ENCODE measurements around the gene LRRC25. TPM values are rescaled to one million over a fixed set of nuclear protein-coding genes. Genes with fewer than 3 reads are reported as not detected.

The LRRC25 gene
- total and polyA plus RNA-seq, 2 donors (not counting 3 experiments of a cell fraction or from before 2014, with no cell fraction given), result not detected

DNA sequence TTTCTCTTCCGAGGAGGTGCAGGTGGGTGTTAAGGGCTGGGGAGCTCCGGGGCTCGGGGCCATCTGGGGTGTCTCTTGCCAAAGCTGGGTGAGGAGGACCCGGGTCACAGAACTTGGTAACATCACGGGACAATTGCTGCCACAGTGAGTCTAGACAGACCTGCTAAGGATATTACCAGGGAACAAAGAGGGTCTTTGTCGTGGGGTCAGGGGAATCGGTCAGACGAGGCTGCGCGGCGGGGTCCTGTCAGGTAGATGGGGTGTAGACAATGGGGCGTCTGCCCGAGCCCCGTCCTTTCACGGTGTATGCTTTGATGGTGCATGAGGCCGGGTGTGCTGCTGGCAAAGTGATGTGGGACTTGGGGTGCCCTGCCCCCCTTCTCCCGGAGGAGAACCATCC, 49.3 kb downstream of the LRRC25 start:
- H3K4me3 ChIP-seq (replicated peaks in 1 of 3; ENCODE audit: insufficient read depth in 1 of 3, low read depth in 1 of 3, low read length in 3 of 3), result no peak overlapping the region
- no peaks in the 10 kb centered on the region for H4K20me1 ChIP-seq (replicated peaks; ENCODE audit: control insufficient read depth, extremely low read depth, insufficient read depth, low read length)
- ChIA-PET POLR2A (no interaction called here), CTCF (interaction anchor here (1.2 to 4.1 kb wide), 5 partner anchors 41 to 114 kb away, joined by 7 to 160 read pairs (median 39); partner anchors contain the start of genes GDF15 and JUND)
- H3K36me3 ChIP-seq (ENCODE audit: control insufficient read depth in 2 of 2, extremely low read depth in 1 of 2, insufficient read depth in 2 of 2, low read length in 2 of 2), result no peaks in the 10 kb centered on the region
- FAIRE-seq (no peak), DNase-seq (ENCODE audit: low read depth, low spot score) (no peak)
- dilution Hi-C loops (cut with MboI; ENCODE audit: extremely low pct_ligation_motif_present, low sequenced_read_pairs) (no loop called here), intact Hi-C loops (cut with micrococcal nuclease) (no loop called here)
- H3K9ac ChIP-seq (replicated peaks; ENCODE audit: extremely low read depth, insufficient read depth, low read length), result no peak overlapping the region
- no peak overlapping the region for H3K4me2 ChIP-seq (ENCODE audit: insufficient read depth, low read length)
- H3K4me1 ChIP-seq (ENCODE audit: control insufficient read depth, extremely low read depth, insufficient read depth, low read length), result no peaks in the 10 kb centered on the region
- no peaks in the 10 kb centered on the region for H3K9me3 ChIP-seq (replicated peaks; ENCODE audit: control insufficient read depth, insufficient read depth, low read length)
- H3K27ac ChIP-seq (ENCODE audit: insufficient read depth, low read depth, low read length), result no peak overlapping the region
- H3K27me3 ChIP-seq (ENCODE audit: control insufficient read depth in 2 of 2, insufficient read depth in 2 of 2, low read length in 2 of 2), result no peaks in the 10 kb centered on the region
- H3K9me1 ChIP-seq (replicated peaks; ENCODE audit: control insufficient read depth, extremely low read depth, insufficient read depth, low read length), result no peaks in the 10 kb centered on the region
- TF ChIP-seq, protein P1, sequence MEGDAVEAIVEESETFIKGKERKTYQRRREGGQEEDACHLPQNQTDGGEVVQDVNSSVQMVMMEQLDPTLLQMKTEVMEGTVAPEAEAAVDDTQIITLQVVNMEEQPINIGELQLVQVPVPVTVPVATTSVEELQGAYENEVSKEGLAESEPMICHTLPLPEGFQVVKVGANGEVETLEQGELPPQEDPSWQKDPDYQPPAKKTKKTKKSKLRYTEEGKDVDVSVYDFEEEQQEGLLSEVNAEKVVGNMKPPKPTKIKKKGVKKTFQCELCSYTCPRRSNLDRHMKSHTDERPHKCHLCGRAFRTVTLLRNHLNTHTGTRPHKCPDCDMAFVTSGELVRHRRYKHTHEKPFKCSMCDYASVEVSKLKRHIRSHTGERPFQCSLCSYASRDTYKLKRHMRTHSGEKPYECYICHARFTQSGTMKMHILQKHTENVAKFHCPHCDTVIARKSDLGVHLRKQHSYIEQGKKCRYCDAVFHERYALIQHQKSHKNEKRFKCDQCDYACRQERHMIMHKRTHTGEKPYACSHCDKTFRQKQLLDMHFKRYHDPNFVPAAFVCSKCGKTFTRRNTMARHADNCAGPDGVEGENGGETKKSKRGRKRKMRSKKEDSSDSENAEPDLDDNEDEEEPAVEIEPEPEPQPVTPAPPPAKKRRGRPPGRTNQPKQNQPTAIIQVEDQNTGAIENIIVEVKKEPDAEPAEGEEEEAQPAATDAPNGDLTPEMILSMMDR (IDR thresholded peaks at IDR 0.05; ENCODE audit: extremely low read depth in 1 of 2, insufficient read depth in 1 of 2, low read depth in 1 of 2, low read length in 2 of 2), result no peak
- TF ChIP-seq GATA2 (IDR thresholded peaks at IDR 0.05; ENCODE audit: insufficient read depth, insufficient read length, low read depth, low read length) (no peak), JUN (IDR thresholded peaks at IDR 0.05; ENCODE audit: borderline replicate concordance, insufficient read depth, insufficient read length, low read depth) (no peak), EZH2 (IDR thresholded peaks at IDR 0.05; ENCODE audit: borderline replicate concordance, low read depth, low read length, severe bottlenecking) (no peak), FOS (IDR thresholded peaks at IDR 0.05; ENCODE audit: borderline replicate concordance, insufficient read depth, low read length) (no peak), POLR2A (IDR thresholded peaks at IDR 0.05; ENCODE audit: low read depth, low read length) (no peak), POLR2AphosphoS5 (IDR thresholded peaks at IDR 0.05; ENCODE audit: insufficient read depth, low read depth, low read length) (no peak), MYC (IDR thresholded peaks at IDR 0.05; ENCODE audit: low read depth, low read length) (no peak)
- TF ChIP-seq, protein P2, sequence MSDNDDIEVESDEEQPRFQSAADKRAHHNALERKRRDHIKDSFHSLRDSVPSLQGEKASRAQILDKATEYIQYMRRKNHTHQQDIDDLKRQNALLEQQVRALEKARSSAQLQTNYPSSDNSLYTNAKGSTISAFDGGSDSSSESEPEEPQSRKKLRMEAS (IDR thresholded peaks at IDR 0.05; ENCODE audit: insufficient read depth, insufficient read length), result no peak
- no TSS peak for BruUV-seq (replicated peaks)
- no peaks in the 10 kb centered on the region for H3K79me2 ChIP-seq (ENCODE audit: control insufficient read depth, insufficient read depth, low read length)
- no peak overlapping the region for H2AFZ ChIP-seq (ENCODE audit: low read depth, low read length)

All from endothelial cell of umbilical vein (primary cell).